Activated CD8-positive, alpha-beta memory T cell treated with anti-CD3 and anti-CD28 coated beads, Interleukin-2, amount 50 U/mL, for 24 hours (primary cell): ENCODE results near the gene DGKQ.

Experiments
- DNase-seq: peaks from one replicate; pipeline ENCODE4 v3.0.0-alpha.2; 2020; ENCODE audit errors: extremely low read depth

Gene DGKQ

GRCh38 chr4:995311-996026 is 22.1 kb upstream of the DGKQ start:
- no peak for DNase-seq

GRCh38 chr4:993111-994029 is 20.0 kb upstream of the DGKQ start, which contains the start of gene SLC26A1:
Gene SLC26A1, minus strand, starts transcription at chr4:993404. Its CDS starts 1,701 bp downstream, at chr4:991703.
- DNase-seq, result no peak

GRCh38 chr4:992297-993110 is 19.1 kb upstream of the DGKQ start:
- DNase-seq, result no peak

GRCh38 chr4:991451-992296 is 18.3 kb upstream of the DGKQ start:
- DNase-seq, result no peak

GRCh38 chr4:990746-991367 is 17.5 kb upstream of the DGKQ start:
- DNase-seq, result no peak

- DNase-seq, result no peak
These were observed 16.5 kb upstream of the DGKQ start for GRCh38 chr4:989722-990471.

GRCh38 chr4:988726-989721 is 15.7 kb upstream of the DGKQ start:
- DNase-seq, result no peak

GRCh38 chr4:987624-988513 is 14.5 kb upstream of the DGKQ start:
- DNase-seq, result no peak

- DNase-seq, result peak; percentile 58
These were observed 13.7 kb upstream of the DGKQ start, which contains the start of gene IDUA for GRCh38 chr4:986879-987623. Gene IDUA, plus strand, starts transcription at chr4:987044. Its CDS starts 41 bp downstream, at chr4:987085.

GRCh38 chr4:986428-986878 is 13.1 kb upstream of the DGKQ start:
- DNase-seq, result no peak

GRCh38 chr4:985123-985830 is 11.9 kb upstream of the DGKQ start:
- peak; percentile 35 for DNase-seq

- no peak for DNase-seq
These were observed 11.1 kb upstream of the DGKQ start for GRCh38 chr4:984336-985054.

- DNase-seq, result no peak
These were observed 9.4 kb upstream of the DGKQ start for GRCh38 chr4:982814-983213.

GRCh38 chr4:982291-982690 is 8.9 kb upstream of the DGKQ start:
- DNase-seq, result no peak

- DNase-seq, result no peak
These were observed 5.8 kb upstream of the DGKQ start for GRCh38 chr4:978957-979701.
